Loucy (cell line): ENCODE data around the gene CEBPA.

ENCODE experiments used
- EZH2phosphoT487 ChIP-seq: fragments of 200-600 bp; IDR thresholded peaks from 2 replicates; pipeline ENCODE4 v1.6.1; 2018; ENCODE audit warnings: antibody characterized with exemption, mild to moderate bottlenecking, moderate library complexity, borderline replicate concordance
- TF ChIP-seq, protein P1 (sequence below): fragments of 200-600 bp; sonication (generic); conservative IDR thresholded peaks from 2 replicates; pipeline ENCODE4 v1.5.1; 2014; ENCODE audit warnings: mild to moderate bottlenecking, antibody characterized with exemption, low read length

DNA sequence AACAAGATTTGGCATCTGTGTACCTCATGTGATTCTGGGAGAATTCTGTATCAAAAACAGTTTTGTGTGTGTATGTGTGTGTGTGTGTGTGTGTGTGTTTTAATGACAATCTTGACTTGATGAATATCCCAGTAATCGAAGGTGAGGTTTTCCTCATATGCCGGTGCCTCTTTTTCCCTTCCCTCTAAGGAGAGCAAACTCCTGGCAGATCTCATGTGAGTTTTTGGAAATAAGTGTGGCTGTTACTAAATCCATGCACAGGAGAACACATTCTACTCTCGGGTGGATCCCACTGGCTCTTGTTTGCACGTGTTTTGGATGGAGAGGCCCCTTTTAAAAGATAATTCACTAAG lies 42.2 kb upstream of the CEBPA start:
- TF ChIP-seq, protein P1, sequence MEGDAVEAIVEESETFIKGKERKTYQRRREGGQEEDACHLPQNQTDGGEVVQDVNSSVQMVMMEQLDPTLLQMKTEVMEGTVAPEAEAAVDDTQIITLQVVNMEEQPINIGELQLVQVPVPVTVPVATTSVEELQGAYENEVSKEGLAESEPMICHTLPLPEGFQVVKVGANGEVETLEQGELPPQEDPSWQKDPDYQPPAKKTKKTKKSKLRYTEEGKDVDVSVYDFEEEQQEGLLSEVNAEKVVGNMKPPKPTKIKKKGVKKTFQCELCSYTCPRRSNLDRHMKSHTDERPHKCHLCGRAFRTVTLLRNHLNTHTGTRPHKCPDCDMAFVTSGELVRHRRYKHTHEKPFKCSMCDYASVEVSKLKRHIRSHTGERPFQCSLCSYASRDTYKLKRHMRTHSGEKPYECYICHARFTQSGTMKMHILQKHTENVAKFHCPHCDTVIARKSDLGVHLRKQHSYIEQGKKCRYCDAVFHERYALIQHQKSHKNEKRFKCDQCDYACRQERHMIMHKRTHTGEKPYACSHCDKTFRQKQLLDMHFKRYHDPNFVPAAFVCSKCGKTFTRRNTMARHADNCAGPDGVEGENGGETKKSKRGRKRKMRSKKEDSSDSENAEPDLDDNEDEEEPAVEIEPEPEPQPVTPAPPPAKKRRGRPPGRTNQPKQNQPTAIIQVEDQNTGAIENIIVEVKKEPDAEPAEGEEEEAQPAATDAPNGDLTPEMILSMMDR: no peak
- no peak for TF ChIP-seq EZH2phosphoT487
